Esophagus mucosa (tissue), 1 donor: ENCODE results near the gene DIAPH2. TPM values are rescaled to one million over a fixed set of nuclear protein-coding genes. Genes with fewer than 3 reads are reported as not detected.
"Not testable (repeated sequence)": the region's sequence is repeated elsewhere in the genome, so short reads cannot be mapped to it uniquely, and the experiment has no call there.

Experiments
- ATAC-seq: fragments of 200-7000 bp; cut with Tn5 transposase; one replicate; pipeline ENCODE4 v1.9.1; 2020
- total RNA-seq: library from RNA; stranded (reverse); gene quantifications from one replicate; pipeline ENCODE4 v1.2.4, GENCODE V29; 2023
- donor health status: DM: yes; HTN: yes; CAD: no.

DIAPH2 gene
- 8.9 TPM for total RNA-seq

DNA sequence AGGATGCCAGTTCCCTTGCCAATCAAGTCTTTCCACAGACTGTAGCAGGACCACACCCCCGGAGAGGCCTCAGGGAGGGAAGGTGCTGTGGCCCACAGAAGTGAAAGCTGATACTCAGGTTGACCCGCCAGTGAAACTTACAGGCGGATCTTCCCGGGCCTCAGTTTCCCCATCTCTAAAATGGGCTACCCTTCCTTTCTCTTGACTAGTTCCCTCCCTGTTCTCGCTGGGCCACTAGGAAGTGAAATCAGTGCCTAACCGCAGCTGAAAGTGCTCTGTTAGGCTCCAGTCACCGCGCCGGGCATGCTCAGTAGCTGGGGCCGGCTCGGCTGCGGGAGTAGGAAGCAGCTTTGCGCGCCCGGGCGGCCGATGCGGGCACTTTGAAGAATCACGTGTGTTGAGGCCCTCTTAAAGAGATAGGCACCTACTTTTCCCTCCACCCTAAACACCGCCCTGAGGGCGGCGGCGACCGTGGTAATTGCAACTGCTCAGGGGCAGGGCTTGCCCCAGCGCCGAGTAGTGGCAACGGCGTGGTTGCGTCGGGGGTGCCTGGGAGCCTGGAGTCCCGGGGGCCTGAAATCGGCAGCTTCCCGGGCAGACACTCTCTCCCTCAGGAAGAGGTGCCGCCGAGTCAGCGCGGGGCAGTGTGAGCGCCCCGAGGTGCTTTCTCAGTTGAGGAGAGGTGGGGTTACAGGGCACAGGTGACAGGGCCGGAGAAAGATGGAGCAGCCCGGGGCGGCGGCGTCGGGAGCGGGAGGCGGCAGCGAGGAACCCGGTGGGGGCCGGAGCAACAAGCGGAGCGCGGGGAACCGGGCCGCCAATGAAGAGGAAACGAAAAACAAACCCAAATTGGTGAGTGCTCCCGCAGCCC, at the start of gene DIAPH2:
Gene DIAPH2 (plus strand): TSS at position 504 of the 871 bp plus-strand sequence.
- peak; percentile 91 for ATAC-seq

DNA sequence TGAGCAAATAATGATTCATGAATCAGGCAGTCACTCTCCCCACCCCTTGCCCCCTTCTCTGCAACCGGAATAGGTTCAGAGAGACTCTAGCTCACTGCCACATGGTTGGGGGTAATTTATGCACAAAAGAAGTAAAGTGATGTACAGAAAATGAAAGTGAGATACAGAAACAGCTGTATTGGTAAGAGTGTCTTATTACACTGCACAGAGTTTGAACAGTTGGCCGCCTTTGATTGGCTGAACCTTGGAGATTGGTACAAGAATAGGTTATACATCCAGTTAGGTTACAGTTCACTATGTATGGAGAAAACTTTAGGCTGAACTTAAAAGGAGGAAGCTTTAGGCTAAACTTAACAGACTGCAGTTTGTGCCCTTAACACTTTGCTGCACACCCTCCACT, 34.6 kb upstream of the DIAPH2 start:
- no peak for ATAC-seq

DNA sequence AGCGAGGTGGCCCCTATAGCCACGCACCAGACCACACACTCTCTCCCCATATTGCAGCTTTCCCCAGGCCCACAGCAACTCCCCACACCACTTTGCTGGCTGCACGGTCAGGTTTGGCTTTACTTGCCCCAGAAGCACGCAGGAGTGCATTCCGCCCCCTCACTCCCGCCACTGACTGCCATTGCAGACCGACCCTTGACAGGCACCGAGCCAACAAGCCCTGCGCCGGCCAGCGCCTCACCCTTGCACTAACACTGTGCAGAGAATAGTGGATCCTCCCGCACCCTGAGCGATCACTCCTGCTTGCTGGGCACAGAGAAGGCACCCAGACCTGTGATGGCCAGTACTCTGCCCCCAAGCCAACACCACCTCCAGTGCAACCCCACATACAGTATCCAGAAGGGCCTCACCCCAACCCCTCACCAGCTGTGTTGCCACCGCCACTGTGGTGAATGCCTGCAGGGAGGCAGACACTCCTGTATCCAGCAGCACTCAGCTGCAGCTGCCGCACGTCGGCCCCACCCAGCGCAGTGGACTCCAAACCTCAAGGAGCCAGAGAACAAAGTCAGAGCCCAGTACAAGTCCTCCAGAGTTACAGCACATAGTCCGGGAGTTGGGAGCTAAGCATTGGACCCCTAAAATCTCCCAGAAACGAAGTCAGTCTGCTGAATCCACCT, 28.6 kb upstream of the DIAPH2 start:
- ATAC-seq, result no peak

DNA sequence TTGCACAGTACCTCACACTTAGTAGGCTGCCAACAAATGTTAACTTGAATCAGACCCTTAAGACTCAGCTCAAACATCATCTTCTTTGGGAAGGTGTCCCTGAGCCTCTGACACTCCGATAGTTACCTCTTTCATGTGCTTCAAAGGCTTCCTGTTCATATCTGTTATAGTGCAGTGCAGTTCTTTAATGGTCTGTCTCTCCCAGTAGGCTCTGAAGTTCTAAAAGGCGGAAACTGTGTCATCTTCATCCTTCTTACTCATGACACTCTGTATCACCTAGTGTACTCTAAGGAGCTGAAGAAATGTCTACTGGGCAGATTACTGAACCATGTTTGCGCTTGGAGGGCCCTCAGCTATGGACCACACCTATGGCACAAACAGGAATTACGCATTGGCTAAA, 2.1 kb upstream of the DIAPH2 start:
- no peak for ATAC-seq

DNA sequence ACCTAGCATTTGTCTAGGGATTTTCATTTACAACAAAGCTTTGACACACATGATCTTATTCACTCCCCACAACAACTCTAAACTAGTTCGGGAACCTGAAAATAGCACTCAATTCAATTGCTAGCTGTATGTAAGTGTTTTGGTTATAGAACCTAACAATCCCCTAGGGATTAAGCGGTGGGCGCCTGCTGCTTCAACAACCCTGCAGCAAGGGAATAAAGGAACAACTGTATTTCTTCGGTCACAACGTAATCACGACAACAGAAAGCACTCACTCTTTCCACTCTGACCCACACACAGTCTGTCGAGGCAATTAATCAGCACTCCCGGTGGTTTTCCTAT, 674 bp upstream of the DIAPH2 start:
- ATAC-seq, result no peak

DNA sequence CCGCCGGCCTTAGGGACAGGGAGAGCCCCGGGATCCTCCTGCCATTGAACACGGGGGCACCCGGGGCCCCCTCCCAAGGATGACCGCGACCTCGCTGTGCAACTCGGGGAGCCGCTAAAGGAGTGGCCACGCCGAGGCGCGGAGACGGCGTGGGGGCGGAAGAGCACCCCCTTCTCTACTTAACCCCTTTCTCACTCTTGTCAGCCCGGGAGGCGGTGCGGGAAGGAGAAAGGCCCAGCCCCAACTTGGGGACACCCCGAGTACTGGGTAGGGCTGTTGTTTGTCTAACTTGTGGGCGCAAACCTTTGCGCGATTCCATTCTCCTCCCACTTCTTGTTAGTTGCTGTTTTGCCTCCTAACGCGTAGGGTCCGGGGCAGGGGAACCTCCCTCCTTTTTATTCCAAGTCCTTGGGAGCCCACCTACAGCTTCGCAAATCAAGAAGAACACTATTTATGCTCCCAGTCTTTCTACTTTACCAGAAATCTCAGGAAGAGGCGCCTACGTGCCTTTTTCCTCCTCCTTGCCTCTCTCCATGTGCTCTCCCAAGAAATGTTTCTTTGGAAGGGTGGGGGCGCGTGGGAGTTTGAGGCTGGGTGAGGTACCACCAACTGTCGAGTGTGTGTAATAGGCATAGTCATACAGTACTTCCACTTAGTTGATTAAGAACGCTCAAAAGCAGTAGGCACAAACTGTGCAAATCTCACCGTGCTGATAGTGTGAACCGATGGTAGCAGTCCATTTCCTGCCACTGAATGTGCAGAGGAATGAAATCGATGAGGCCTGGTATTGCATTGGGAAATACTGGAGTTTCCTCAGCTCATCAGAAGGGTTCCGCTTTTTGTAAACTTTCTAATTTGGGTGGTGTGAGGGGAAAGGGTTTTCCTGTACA, 813 bp downstream of the DIAPH2 start:
- peak; percentile 70 for ATAC-seq

DNA sequence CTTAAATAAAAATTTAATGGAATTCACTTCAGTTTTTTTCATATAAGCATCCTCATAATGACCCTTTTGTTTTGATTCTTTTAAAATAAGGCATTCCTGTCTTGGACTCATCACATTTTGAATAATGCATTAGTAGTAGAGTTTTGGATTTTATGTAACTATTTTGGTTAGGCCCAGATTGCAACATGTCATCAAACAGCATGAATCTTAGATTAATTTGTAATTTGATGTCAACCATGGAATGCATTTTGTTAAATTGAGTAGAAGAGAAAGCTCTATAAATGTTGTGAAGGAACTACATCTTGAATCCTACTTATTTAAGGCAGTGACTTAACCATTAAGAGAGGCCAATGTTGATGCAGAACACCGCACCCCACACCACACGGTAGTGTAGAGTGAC, 3.1 kb downstream of the DIAPH2 start:
- ATAC-seq, result no peak

DNA sequence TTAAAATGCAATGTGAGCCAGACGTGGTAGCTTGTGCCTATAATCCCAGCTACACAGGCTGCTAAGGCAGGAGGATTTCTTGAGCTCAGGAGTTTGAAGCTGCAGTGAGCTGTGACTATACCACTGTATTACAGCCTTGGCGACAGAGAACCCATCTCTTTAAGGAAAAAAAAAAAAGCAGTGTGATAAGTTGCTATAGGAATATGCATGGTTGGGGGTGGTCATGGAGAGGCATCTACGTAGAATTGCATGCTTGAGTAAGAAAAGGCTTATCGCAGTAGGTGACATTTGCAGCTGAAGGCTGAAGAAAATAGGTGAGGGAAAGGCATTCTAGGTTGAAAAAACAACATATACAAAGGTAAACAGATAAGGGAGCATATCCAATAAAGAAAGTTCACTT, 4.1 kb downstream of the DIAPH2 start:
- ATAC-seq, result no peak

DNA sequence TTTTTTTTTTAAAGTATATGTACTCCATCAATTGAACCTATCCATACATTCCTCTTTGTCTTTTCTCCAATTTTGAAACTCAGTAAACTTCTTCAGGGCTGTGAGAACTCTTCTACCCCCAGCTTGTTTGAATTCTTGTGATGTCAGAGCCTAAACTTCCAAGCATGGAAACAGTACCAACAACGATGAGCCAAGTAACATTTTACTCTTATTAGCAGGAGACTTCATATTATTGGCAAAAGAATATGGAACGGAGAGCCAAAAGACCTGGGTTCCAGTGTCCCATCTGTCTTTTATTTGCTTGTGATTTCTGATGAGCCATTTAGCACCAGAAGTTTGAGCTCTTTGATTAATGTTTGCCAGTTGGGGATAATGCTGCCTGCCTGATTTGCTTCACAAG, 5.3 kb downstream of the DIAPH2 start:
- no peak for ATAC-seq

DNA sequence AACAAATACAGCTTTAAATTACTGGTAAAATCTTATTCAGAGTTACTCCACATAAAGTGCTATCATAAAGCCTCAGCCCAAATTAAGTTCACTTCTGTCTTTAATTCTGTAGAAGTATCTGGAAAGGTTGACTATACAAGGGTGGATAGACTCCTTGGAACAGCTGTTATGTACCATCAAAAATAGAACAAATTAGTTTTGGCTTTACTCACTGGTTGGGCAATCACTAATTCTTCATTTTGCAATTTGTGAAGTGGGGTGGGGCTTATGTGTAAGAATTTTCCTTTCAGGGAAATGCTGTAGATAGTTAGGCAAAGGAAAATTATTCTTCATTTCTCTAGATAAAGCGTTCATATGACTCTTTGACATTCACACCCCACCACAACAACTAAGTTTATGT, 7.8 kb downstream of the DIAPH2 start:
- no peak for ATAC-seq

DNA sequence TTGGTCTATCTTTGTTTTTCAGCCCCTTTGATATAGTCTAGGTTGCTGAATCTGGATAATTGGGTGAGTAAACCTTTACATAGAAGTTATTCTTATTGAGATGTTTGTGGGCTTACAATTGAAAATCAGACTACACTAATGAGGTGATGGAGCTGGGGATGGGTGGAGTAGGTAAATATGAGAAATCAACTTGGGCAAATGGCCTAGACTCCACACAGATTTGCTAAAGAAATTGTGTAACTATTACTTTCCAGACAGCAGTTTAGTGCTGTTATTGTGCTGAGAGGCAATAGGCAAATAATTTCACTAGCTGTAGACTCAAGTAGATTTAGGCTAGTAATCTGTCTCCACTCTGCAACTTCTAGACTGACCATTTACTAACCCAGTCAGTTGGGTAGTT, 8.2 kb downstream of the DIAPH2 start:
- ATAC-seq, result no peak

DNA sequence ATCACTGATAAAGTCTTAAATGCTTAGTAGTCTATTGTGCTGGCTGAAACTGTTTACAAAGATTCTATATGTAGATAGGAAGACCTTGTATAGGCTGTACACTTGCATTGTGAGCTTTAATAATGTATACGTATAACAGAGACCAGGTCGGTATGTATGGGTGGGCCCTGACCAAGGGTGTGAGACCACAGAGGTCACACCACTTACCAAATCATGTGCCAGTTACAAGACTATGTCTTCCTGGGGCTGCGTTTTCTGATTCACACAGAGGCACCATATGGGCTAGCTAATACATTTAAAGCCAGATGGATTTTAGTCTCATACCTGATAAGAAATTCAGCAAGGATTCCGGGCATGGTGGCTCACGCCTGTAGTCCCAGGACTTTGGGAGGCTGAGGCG, 8.8 kb downstream of the DIAPH2 start:
- ATAC-seq, result no peak

DNA sequence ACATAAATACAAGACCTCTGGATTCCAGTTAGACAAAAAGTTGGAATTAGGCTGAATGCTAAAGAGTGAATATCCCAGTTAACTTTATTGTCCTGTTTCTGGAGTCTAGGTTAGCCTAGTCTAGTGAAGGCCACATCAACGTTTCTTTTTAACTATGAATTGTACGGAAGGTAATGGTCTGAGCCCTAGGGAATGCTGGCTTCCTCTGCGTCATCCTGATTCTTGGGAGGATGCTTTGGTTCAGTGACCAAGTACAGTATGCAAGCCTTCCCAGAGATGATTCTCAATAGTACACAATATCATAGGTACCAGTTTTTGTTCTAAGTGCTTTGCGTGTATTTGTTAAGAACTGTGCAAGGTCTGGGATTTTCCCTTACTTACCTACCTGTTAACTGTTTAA, 11.8 kb downstream of the DIAPH2 start:
- no peak for ATAC-seq

DNA sequence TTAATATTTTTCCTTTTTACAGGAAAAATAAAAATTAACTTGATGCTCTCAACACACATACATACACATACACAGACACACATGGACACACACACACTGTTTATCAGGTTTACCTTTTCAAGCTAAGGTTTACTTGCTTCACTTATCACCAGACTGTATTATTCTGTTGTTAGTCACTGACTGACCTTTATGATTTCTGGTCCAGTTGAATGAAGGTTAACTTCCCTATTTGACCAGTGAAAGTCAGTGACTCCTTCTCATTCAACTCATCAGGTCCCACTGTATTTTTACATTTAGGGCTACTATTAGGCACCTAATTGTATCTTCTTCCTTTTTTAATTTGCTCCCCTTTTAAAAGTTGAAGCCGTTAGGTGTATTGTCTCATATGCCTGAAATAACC, 16.0 kb downstream of the DIAPH2 start:
- no peak for ATAC-seq

DNA sequence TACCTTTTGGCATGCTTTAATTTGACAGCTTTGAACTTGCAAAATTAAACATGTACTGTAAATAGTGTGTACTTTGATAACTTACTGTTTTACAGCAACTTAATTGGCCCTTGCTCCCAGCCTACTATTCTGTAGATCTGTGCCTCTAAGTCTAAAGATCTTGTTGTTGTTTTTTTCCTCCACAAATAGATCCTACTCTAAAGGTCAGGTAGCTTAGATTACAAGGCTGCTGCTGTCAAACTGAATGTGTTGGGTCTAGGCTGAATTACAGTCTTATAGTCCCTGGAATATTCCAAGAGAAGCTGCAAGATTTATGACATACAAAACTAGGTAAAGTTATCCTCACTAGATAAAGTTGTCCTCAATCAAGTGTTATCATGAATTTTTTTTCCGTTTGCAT, 18.7 kb downstream of the DIAPH2 start:
- ATAC-seq, result no peak

DNA sequence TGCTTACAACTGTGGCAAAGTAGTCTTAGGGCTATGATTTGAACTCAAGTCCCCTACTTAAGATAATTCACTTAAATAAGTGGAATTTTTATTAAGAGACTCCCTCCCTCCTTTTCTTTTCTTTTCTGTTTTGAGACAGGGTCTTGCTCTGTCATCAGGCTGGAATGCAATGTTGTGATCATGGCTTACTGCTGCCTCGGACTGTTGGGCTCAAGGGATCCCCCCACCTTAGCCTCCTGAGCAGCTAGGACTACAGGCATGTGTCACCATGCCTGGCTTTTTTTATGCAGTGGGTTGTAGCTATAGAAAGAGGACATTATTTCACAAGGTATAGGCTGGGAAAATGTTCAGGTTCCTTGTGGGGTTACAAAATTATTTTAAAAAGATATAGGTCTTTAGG, 19.2 kb downstream of the DIAPH2 start:
- ATAC-seq, result no peak

DNA sequence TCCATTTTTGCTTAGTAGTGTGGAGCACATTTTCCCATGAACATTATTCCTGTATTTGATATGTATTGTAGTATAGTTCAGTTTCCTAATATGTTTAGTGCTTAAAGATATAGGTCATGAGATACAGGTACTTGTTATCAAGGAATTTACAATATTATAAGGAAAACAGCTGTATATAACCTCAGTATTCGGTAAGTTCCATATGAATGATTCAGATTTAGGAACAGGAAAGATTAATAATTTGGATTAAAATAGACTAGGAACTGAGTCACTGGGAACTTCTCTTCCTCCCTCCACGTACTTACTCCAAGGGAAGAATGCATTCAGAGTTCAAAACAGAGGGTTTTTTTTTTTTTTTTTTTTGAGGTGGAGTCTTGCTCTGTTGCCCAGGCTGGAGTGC, 20.0 kb downstream of the DIAPH2 start:
- ATAC-seq, result no peak

DNA sequence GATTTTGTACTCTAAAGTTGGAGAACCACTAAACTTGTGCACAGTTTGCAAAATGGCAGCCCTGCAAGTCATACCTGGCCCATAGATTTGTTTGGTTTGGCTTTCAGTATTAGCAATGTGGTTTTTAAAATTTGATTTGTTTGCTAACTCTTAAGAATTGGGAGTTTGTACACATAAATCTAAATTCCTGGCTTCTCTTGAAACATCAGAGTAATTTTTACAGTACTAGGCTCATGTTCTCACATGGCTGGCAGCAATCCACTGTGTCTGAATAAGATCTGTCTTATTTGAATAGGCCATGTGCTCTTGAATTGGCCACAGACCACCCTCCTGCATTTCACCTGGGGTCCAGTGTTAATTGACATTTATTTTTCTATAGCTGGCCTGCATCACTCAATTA, 21.3 kb downstream of the DIAPH2 start:
- ATAC-seq, result no peak

DNA sequence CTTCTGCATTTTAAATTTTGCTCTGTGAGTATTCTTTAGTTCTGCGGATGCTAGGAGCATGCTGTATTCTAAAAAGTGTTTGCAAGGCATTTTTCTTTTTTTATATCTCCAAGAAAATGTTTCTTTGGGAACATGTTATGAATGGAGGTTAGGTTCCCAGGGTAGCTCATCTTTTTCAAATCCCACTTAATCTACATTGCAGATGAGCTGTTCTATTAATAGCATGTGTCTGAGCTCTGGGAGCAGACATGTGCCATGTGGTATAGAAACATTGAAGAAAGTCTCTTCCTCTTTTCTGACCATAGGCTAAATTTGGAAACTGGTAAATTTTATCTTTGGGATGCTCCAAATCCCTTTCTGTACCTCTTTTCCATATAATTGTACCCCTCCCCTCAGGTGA, 23.2 kb downstream of the DIAPH2 start:
- no peak for ATAC-seq

DNA sequence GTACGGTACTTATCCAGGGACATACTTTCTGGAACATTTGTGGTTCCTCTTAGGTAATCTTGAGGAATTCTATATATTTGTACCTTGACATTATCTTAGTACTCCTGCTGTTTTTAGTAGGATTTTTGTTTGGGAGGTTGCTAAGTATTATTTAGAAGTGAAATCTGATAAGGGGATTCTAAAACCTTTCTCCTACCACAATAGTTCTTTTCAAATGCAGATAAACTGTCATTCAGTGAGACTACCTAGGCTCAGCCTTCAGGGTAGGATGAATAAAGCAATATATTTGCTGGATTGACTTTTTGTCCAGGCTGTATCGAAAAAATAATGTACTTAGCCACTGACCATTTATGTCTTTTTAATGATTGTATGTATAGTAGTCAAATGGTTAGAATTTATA, 25.4 kb downstream of the DIAPH2 start:
- ATAC-seq, result no peak

DNA sequence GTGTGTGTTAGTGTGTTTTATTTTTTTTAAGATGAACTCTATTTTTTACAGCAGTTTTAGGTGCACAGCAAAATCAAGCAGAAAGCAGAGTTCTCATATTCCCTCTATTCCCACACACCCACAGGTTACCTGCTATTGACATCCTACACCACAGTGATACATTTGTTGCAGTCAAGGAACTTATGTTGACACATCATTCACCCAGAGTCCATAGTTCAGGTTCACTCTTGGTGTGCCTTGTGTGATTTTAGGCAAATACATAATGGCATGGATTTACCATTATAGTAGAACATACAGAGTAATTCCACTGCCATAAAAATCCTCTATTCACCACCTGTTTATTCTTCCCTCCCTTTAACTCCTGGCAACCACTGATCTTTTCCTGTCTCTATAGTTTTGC, 28.7 kb downstream of the DIAPH2 start:
- ATAC-seq, result no peak

DNA sequence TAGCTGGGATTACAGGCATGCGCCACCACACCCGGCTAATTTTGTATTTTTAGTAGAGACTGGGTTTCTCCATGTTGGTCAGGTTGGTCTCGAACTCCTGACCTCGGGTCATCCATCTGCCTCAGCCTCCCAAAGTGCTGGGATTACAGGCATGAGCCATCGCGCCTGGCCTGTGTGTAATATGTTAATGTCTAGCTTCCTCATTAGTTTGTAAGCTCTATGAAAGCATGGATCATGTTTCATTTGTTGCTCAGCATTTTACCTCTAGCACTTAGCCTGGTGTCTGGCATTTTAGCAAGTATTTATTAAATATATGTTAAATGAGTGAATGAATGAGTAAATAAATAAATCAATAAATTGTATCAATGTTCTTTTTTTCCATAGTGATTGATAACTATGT, 29.8 kb downstream of the DIAPH2 start:
- ATAC-seq, result not testable (repeated sequence)

DNA sequence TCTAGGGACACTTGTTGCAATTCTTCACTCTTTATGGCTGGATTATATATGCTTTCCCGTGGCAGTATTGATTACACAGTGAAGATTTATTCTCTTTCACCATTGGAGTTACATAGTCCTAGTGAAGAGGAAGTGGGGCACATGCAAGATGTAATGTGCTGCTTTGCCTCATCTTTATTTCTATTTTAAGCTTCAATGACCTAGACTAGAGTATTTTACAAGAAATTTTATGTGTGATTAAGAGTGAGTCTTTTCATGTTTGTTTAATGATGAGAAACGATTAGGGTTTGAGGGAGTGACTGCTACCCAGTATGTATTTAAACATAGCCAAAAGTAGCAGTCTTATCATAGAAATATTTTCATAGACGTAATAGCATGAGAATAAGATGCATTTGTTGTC, 30.8 kb downstream of the DIAPH2 start:
- ATAC-seq, result no peak
